Panc1 (cell line): ENCODE data around the gene BLCAP.

Experiments
- CTCF ChIP-seq: fragments of 450-650 bp; IDR thresholded peaks from 2 replicates; pipeline ENCODE4 v1.5.1; 2017; ENCODE audit warnings: mild to moderate bottlenecking
- POLR2AphosphoS5 ChIP-seq: IDR thresholded peaks from 2 replicates; pipeline ENCODE4 v1.6.1; 2012; ENCODE audit warnings: mild to moderate bottlenecking, low read depth, low read length, moderate library complexity
- REST ChIP-seq, 2 experiments: IDR thresholded peaks; 2 replicates each; pipeline ENCODE4 v1.6.1; 2011 to 2012; ENCODE audit warnings: low read depth in 2 of 2, control low read depth in 1 of 2, low read length in 1 of 2, mild to moderate bottlenecking in 1 of 2, moderate library complexity in 1 of 2; ENCODE audit not compliant: insufficient read depth in 1 of 2
- SIN3A ChIP-seq: IDR thresholded peaks from 2 replicates; pipeline ENCODE4 v1.6.1; 2012; ENCODE audit warnings: low read depth, mild to moderate bottlenecking, low read length, moderate library complexity, borderline replicate concordance; ENCODE audit not compliant: insufficient read depth

DNA sequence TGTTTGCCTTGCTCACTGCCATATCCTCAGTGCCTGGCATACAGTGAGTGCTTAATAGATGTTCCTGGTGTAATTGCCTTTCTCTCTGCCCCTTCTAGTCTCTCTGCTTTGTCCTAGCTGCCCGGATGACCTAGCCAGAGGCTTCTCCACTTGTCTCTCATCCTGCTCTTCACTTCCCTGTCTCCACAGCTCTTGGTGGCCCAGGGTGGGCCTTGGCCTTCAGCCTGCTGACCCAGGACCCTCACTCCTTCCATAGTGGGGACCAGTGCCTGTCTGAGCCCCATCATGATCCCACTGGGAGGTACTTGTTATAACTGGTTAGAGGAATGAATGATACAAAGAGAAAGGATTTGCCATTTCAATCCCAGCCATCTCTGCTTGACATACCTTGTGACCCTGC lies 49.2 kb upstream of the BLCAP start:
- TF ChIP-seq CTCF = no peak
- TF ChIP-seq POLR2AphosphoS5 = no peak
- no peak for TF ChIP-seq REST (IDR thresholded peaks at IDR 0.05; ENCODE audit: insufficient read depth in 1 of 2, low read depth in 2 of 2, low read length in 1 of 2)
- TF ChIP-seq SIN3A = no peak
